ENCODE measurements around the gene MAP7. TPM values are rescaled to one million over a fixed set of nuclear protein-coding genes. Genes with fewer than 3 reads are reported as not detected.

MAP7 gene
- total and polyA plus RNA-seq, 2 experiments from 2014 or later: 0.76 to 0.79 TPM

DNA sequence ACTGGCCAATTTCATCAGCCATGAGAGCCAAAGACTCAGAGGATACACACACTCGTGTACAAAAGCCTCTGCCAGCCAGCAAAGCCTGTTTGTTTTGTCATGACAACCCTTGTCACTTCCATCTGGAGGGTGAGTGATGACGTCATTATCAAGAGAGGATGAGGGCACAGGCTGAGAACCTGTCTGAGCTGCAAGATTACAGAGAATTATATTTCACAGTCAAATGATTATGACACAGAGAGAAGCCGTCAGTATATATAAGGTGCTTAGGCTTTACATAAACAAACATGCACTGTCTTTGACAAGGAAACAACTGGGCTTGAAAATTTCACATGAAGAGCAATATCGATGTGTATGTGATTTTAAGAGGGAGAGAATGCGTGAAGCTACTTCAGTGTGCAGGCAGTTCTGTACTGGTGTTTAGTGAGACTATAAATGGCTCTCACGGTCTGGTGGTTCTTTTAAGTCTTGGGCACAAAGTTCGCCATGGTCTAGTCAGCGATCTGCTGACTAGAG is 224.1 kb downstream of the MAP7 start:
- H3K9me2 ChIP-seq (ENCODE audit: insufficient read depth): no peaks in the 10 kb centered on the region
- in situ Hi-C loops (cut with MboI): no loop called here
- no peak overlapping the region for H3K4me3 ChIP-seq
- H3K9ac ChIP-seq: no peak overlapping the region
- no peaks in the 10 kb centered on the region for H3K4me1 ChIP-seq (ENCODE audit: insufficient read depth)
- no peaks in the 10 kb centered on the region for H3K79me2 ChIP-seq (ENCODE audit: insufficient read depth)
- peak; percentile 34 for DNase-seq
- H3K27me3 ChIP-seq (replicated peaks; ENCODE audit: insufficient read depth): no peaks in the 10 kb centered on the region
- H2AFZ ChIP-seq: 0 out of 2 replicates have a peak overlapping the region, but pooled peaks have one; percentile 21
- H3K36me3 ChIP-seq (ENCODE audit: low read depth): no peaks in the 10 kb centered on the region
- TF ChIP-seq EZH2phosphoT487 (IDR thresholded peaks at IDR 0.05; ENCODE audit: insufficient read depth, low read depth): no peak
- no peak for TF ChIP-seq EZH2 (IDR thresholded peaks at IDR 0.05; ENCODE audit: insufficient read depth, poor library complexity, severe bottlenecking)
- no peaks in the 10 kb centered on the region for H4K20me1 ChIP-seq (ENCODE audit: insufficient read depth)
- no peak overlapping the region for H3K4me2 ChIP-seq (ENCODE audit: unreplicated experiment)
- H3K9me3 ChIP-seq (ENCODE audit: low read depth): no peaks in the 10 kb centered on the region
- no peaks in the 10 kb centered on the region for H3F3A ChIP-seq (ENCODE audit: insufficient read depth)
- H3K27ac ChIP-seq: no peak overlapping the region
- 46% methylated on average over 8 of the region's 8 CpGs for WGBS, 2 experiments (ENCODE audit: low coverage in 1 of 2, low lambda C conversion rate in 2 of 2, missing lambda C conversion rate in 2 of 2)

DNA sequence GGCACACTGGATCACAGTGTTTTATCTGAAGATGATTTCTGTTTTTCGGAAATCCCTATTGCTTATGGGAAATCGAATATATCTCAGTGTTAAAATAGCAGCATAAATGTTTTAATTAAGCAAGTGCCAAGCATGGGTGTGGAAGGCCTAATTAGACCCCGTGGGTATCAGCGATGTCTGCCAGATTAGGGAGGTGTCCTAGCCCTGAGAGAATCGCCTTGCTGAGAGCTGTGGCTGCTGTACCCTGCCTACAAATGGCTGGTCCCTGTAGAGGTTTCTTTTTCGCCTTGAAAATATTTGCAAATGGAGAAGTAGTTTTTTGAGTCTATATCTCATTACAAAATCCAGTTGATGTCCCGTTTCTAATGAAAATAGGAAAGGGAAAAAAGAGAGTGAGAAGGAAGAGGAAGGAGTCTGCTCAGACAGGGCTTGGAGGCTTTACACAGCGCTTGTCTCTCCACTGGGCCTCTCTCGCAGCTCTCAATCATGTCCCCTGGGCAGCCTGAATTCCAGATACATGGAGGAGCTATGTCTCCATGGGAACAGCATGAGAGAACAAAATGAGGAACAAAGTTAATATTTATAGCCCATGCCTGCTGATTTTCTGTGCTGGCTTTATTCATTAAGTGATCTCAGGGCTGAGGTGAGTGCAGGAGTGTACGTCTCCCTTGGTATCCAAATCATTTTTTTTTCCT is 225.4 kb downstream of the MAP7 start:
- H4K20me1 ChIP-seq (ENCODE audit: insufficient read depth): no peaks in the 10 kb centered on the region
- H3K4me1 ChIP-seq (ENCODE audit: insufficient read depth): no peaks in the 10 kb centered on the region
- in situ Hi-C loops (cut with MboI): no loop called here
- no peaks in the 10 kb centered on the region for H3K9me3 ChIP-seq (ENCODE audit: low read depth)
- TF ChIP-seq EZH2phosphoT487 (IDR thresholded peaks at IDR 0.05; ENCODE audit: insufficient read depth, low read depth) (no peak), EZH2 (IDR thresholded peaks at IDR 0.05; ENCODE audit: insufficient read depth, poor library complexity, severe bottlenecking) (no peak)
- no peaks in the 10 kb centered on the region for H3K79me2 ChIP-seq (ENCODE audit: insufficient read depth)
- H3F3A ChIP-seq (ENCODE audit: insufficient read depth): no peaks in the 10 kb centered on the region
- no peak overlapping the region for H2AFZ ChIP-seq
- H3K27me3 ChIP-seq (replicated peaks; ENCODE audit: insufficient read depth): no peaks in the 10 kb centered on the region
- no peak for DNase-seq
- no peak overlapping the region for H3K4me3 ChIP-seq
- no peak overlapping the region for H3K27ac ChIP-seq
- no peaks in the 10 kb centered on the region for H3K36me3 ChIP-seq (ENCODE audit: low read depth)
- no peak overlapping the region for H3K4me2 ChIP-seq (ENCODE audit: unreplicated experiment)
- no peaks in the 10 kb centered on the region for H3K9me2 ChIP-seq (ENCODE audit: insufficient read depth)
- WGBS, 2 experiments (ENCODE audit: low coverage in 1 of 2, low lambda C conversion rate in 2 of 2, missing lambda C conversion rate in 2 of 2): 55 to 56% methylated on average over 10 of the region's 10 CpGs
- no peak overlapping the region for H3K9ac ChIP-seq

DNA sequence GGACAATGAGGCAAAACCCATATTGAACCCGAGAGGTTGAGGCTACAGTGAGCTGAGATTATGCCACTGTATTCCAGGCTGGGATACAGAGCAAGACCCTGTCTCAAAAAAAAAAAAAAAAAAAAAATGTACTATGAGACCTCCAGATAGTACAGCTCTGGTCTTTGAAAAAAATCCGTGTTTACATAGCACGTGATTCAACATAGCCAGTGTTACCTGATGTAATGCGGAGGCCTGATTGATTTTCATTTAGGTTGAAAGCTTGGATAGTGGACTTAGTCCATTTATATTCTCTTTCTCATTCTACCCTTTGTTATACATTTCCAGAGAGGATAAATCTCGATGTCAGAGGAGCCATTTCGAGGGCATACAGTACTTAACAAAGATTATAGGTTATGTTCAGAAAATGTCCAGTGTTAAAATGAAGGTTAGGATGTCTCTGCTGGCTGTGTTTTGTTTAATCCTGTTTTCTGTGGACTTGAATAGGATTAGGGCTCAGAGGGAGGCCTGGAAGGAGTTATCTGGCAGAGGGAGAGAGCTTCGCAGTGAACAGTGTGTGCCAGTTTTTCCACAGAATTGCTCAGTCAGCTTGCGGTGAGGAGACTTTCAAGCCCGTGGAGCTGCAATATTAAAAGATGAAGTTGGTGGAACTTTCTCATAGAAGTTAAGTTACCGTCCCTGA is 226.7 kb downstream of the MAP7 start:
- 49 to 52% methylated on average over 10 of the region's 10 CpGs for WGBS, 2 experiments (ENCODE audit: low coverage in 1 of 2, low lambda C conversion rate in 2 of 2, missing lambda C conversion rate in 2 of 2)

DNA sequence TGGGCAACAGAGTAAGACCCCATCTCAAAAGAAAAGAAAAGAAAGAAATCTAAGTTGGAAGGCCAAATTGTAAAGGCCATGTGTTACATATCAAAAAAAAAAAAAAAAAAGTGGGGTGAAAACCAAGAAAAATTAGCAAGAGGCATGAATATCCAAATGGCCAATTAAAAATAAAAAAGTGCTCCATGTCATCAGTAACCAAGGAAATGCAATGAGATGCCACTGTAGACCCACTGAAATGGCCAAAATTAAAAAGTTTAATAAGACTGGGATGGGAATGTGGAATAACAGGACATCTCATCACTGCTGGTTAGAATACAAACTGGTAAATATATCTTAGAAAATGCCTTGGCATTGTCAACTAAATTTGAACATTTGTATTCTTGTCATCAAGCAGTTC is 230.5 kb downstream of the MAP7 start:
- Histone ChIP-seq H3K9me2 (ENCODE audit: insufficient read depth) (no peaks in the 10 kb centered on the region), H3K4me3 (no peak overlapping the region), H3K27me3 (replicated peaks; ENCODE audit: insufficient read depth) (no peaks in the 10 kb centered on the region), H3K4me1 (ENCODE audit: insufficient read depth) (no peaks in the 10 kb centered on the region), H3K4me2 (ENCODE audit: unreplicated experiment) (no peak overlapping the region), H3K27ac (no peak overlapping the region), H4K20me1 (ENCODE audit: insufficient read depth) (no peaks in the 10 kb centered on the region), H2AFZ (no peak overlapping the region), H3K9me3 (ENCODE audit: low read depth) (no peaks in the 10 kb centered on the region), H3K9ac (no peak overlapping the region), H3K79me2 (ENCODE audit: insufficient read depth) (no peaks in the 10 kb centered on the region), H3K36me3 (ENCODE audit: low read depth) (no peaks in the 10 kb centered on the region), H3F3A (ENCODE audit: insufficient read depth) (no peaks in the 10 kb centered on the region)
- in situ Hi-C loops (cut with MboI): no loop called here
- TF ChIP-seq EZH2 (IDR thresholded peaks at IDR 0.05; ENCODE audit: insufficient read depth, poor library complexity, severe bottlenecking): no peak
- TF ChIP-seq EZH2phosphoT487 (IDR thresholded peaks at IDR 0.05; ENCODE audit: insufficient read depth, low read depth): no peak
- DNase-seq: no peak

More for the DNA sequence above, 226.7 kb downstream of the MAP7 start:
- in situ Hi-C loops (cut with MboI): no loop called here
- Histone ChIP-seq H3K9me3 (ENCODE audit: low read depth) (no peaks in the 10 kb centered on the region), H3K4me3 (no peak overlapping the region), H3K9ac (no peak overlapping the region), H4K20me1 (ENCODE audit: insufficient read depth) (no peaks in the 10 kb centered on the region), H3K9me2 (ENCODE audit: insufficient read depth) (no peaks in the 10 kb centered on the region), H3K27me3 (replicated peaks; ENCODE audit: insufficient read depth) (no peaks in the 10 kb centered on the region), H3K36me3 (ENCODE audit: low read depth) (no peaks in the 10 kb centered on the region), H3K79me2 (ENCODE audit: insufficient read depth) (no peaks in the 10 kb centered on the region), H2AFZ (peak overlapping the region; percentile 55; the same call in 1 of the 2 replicates), H3F3A (ENCODE audit: insufficient read depth) (no peaks in the 10 kb centered on the region), H3K4me2 (ENCODE audit: unreplicated experiment) (no peak overlapping the region), H3K4me1 (ENCODE audit: insufficient read depth) (no peaks in the 10 kb centered on the region), H3K27ac (no peak overlapping the region)
- TF ChIP-seq EZH2 (IDR thresholded peaks at IDR 0.05; ENCODE audit: insufficient read depth, poor library complexity, severe bottlenecking): no peak
- TF ChIP-seq EZH2phosphoT487 (IDR thresholded peaks at IDR 0.05; ENCODE audit: insufficient read depth, low read depth): no peak
- peak; percentile 36 for DNase-seq

Measured in GM23248 (cell line).